HG03045 (cell line): ENCODE measurements around the gene MAGEA2B.
"Not testable (repeated sequence)": the region's sequence is repeated elsewhere in the genome, so short reads cannot be mapped to it uniquely, and the experiment has no call there.

Experiments used
- ATAC-seq: cut with Tn5 transposase; IDR thresholded peaks from one replicate; pipeline ENCODE4 v1.9.1; 2021; ENCODE audit warnings: mild to moderate bottlenecking, moderate library complexity; ENCODE audit not compliant: unreplicated experiment

The MAGEA2B gene, protein sequence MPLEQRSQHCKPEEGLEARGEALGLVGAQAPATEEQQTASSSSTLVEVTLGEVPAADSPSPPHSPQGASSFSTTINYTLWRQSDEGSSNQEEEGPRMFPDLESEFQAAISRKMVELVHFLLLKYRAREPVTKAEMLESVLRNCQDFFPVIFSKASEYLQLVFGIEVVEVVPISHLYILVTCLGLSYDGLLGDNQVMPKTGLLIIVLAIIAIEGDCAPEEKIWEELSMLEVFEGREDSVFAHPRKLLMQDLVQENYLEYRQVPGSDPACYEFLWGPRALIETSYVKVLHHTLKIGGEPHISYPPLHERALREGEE

GRCh38 chrX:152713815-152714787 lies at the start of gene MAGEA2B:
MAGEA2B (plus strand) TSS chrX:152714628; CDS start chrX:152717107, 2,479 bp downstream.
- ATAC-seq = not testable (repeated sequence)

- no peak for ATAC-seq
Measured at GRCh38 chrX:152674135-152674534, 40.3 kb upstream of the MAGEA2B start.

DNA sequence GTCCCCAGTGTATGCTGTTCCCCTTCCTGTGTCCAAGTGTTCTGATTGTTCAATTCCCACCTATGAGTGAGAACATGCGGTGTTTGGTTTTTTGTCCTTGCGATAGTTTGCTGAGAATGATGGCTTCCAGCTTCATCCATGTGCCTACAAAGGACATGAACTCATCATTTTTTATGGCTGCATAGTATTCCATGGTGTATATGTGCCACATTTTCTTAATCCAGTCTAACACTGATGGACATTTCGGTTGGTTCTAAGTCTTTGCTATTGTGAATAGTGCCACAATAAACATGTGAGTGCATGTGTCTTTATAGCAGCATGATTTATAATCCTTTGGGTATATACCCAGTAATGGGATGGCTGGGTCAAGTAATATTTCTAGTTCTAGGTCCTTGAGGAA lies 39.8 kb upstream of the MAGEA2B start:
- not testable (repeated sequence) for ATAC-seq

DNA sequence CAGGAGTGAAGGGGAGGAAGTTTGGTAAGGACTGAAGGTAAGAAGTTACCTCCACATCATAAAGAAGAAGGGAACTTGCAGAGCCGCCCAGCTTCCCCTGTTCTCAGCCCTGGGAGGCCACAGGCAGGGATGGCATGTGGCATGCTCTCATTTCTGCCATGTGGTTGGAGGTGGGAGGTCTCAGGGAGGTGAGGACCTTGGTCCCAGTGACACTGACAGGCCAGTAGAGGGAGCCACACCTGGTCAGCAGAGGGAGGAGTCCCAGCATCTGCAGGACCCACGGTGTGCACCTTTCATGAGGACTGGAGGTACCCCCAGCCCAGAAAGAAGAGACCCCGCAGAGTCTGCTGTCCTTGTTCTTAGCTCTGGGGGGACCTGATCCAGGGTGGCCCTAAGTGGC lies 33.4 kb upstream of the MAGEA2B start:
- ATAC-seq = not testable (repeated sequence)

DNA sequence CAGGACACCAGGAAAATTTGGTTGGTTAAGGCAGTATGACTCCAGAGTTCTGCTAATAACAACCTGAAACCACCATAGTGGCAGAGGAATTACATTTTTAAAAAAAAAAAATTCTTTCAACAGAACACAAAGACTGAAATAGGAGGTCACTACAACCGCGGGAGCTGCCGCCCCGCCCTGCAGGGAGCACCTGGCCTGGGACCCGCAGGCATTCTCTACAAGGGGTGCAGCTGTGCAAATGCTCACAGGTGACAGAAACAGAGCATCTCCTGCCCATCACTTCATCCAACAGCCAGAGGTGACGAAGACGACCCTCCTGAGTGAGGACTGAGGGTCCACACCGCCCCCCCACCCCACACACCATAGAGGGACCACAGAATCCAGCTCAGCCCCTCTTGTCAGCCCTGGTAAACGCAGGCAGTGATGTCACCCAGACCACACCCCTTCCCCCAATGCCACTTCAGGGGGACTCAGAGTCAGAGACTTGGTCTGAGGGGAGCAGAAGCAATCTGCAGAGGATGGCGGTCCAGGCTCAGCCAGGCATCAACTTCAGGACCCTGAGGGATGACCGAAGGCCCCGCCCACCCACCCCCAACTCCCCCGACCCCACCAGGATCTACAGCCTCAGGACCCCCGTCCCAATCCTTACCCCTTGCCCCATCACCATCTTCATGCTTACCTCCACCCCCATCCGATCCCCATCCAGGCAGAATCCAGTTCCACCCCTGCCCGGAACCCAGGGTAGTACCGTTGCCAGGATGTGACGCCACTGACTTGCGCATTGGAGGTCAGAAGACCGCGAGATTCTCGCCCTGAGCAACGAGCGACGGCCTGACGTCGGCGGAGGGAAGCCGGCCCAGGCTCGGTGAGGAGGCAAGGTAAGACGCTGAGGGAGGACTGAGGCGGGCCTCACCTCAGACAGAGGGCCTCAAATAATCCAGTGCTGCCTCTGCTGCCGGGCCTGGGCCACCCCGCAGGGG lies 16.2 kb upstream of the MAGEA2B start, which contains the start of gene MAGEA3:
TSS of gene MAGEA3 (plus strand) at position 843 of the 980 bp plus-strand sequence. CDS start 2,039 bp downstream, outside the sequence.
- not testable (repeated sequence) for ATAC-seq

GRCh38 chrX:152700390-152700789 lies 14.0 kb upstream of the MAGEA2B start:
- ATAC-seq = not testable (repeated sequence)

- ATAC-seq = not testable (repeated sequence)
Measured at GRCh38 chrX:152706500-152706899, 7.9 kb upstream of the MAGEA2B start.

- ATAC-seq = not testable (repeated sequence)
Measured at GRCh38 chrX:152709173-152709572, 5.3 kb upstream of the MAGEA2B start, which contains the start of gene CSAG2. CSAG2 (minus strand) TSS chrX:152709273; CDS start chrX:152709112, 161 bp downstream.

GRCh38 chrX:152713195-152713594 lies 1.2 kb upstream of the MAGEA2B start:
- ATAC-seq = not testable (repeated sequence)

- no peak for ATAC-seq
Measured at GRCh38 chrX:152725409-152725808, 11.0 kb downstream of the MAGEA2B start.

DNA sequence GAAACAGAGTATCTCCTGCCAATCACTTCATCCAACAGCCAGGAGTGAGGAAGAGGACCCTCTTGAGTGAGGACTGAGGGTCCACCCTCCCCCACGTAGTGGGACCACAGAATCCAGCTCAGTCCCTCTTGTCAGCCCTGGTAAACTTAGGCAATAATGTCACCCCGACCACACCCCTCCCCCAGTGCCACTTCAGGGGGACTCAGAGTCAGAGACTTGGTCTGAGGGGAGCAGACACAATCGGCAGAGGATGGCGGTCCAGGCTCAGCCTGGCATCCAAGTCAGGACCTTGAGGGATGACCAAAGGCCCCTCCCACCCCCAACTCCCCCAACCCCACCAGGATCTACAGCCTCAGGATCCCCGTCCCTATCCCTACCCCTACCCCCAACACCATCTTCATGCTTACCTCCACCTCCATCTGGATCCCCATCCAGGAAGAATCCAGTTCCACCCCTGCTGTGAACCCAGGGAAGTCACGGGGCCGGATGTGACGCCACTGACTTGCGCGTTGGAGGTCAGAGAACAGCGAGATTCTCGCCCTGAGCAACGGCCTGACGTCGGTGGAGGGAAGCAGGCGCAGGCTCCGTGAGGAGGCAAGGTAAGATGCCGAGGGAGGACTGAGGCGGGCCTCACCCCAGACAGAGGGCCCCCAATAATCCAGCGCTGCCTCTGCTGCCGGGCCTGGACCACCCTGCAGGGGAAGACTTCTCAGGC lies 19.0 kb downstream of the MAGEA2B start, which contains the start of the genes CSAG1 and MAGEA12:
TSS of gene CSAG1 (minus strand) at position 461 of the 715 bp plus-strand sequence. CDS start 1,261 bp downstream, outside the sequence.
TSS of gene MAGEA12 (plus strand) at position 497 of the 715 bp plus-strand sequence. CDS start 2,405 bp downstream, outside the sequence.
- ATAC-seq = no peak

- ATAC-seq = not testable (repeated sequence)
Measured at GRCh38 chrX:152734143-152734858, 19.9 kb downstream of the MAGEA2B start.

DNA sequence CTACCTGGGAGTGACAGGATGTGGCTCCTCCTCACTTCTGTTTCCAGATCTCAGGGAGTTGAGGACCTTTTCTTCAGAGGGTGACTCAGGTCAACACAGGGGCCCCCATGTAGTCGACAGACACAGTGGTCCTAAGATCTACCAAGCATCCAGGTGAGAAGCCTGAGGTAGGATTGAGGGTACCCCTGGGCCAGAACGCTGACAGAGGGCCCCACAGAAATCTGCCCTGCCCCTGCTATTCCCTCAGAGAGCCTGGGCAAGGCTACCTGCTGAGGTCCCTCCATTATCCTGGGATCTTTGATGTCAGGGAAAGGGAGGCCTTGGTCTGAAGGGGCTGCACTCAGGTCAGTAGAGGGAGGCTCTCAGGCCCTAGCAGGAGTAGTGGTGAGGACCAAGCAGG lies 20.7 kb downstream of the MAGEA2B start:
- no peak for ATAC-seq

- no peak for ATAC-seq
Measured at GRCh38 chrX:152735860-152736511, 21.6 kb downstream of the MAGEA2B start.

DNA sequence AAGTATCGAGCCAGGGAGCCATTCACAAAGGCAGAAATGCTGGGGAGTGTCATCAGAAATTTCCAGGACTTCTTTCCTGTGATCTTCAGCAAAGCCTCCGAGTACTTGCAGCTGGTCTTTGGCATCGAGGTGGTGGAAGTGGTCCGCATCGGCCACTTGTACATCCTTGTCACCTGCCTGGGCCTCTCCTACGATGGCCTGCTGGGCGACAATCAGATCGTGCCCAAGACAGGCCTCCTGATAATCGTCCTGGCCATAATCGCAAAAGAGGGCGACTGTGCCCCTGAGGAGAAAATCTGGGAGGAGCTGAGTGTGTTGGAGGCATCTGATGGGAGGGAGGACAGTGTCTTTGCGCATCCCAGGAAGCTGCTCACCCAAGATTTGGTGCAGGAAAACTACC lies 22.1 kb downstream of the MAGEA2B start:
- ATAC-seq = not testable (repeated sequence)

GRCh38 chrX:152738560-152738959 lies 24.1 kb downstream of the MAGEA2B start:
- ATAC-seq = no peak

GRCh38 chrX:152753686-152754650 lies 39.5 kb downstream of the MAGEA2B start, which contains the start of gene MAGEA2:
MAGEA2 (minus strand) TSS chrX:152753842; CDS start chrX:152751363, 2,479 bp downstream.
- not testable (repeated sequence) for ATAC-seq
